Vagina (tissue), 2 donors: Measurements from ENCODE around the gene FAXDC2. TPM values are rescaled to one million over a fixed set of nuclear protein-coding genes. Genes with fewer than 3 reads are reported as not detected.

ENCODE experiments used
- DNase-seq, 2 donors: peaks; one replicate each; pipeline ENCODE4 v3.0.0-alpha.2; 2017; ENCODE audit errors: extremely low spot score in 2 of 2
- H3K27ac ChIP-seq: fragments of 200-600 bp; sonication (generic); one replicate; pipeline ENCODE4 v1.5.1; 2019
- H3K27me3 ChIP-seq: fragments of 200-600 bp; sonication (generic); one replicate; pipeline ENCODE4 v1.5.1; 2019
- H3K36me3 ChIP-seq, 2 donors: fragments of 200-600 bp; sonication (generic); one replicate each; pipeline ENCODE4 v1.5.1; 2017 to 2019
- H3K4me1 ChIP-seq: fragments of 200-600 bp; sonication (generic); one replicate; pipeline ENCODE4 v1.5.1; 2019
- H3K4me3 ChIP-seq, 2 donors: fragments of 200-600 bp; sonication (generic); 1 replicate in 1 of 2; 2 replicates in 1 of 2; pipeline ENCODE4 v1.5.1; 2016 to 2019
- H3K9me3 ChIP-seq: fragments of 200-600 bp; sonication (generic); one replicate; pipeline ENCODE4 v1.5.1; 2019
- POLR2A ChIP-seq, 2 donors: fragments of 450-650 bp; IDR thresholded peaks; one replicate each; pipeline ENCODE4 v1.6.1; 2017; ENCODE audit warnings: antibody characterized with exemption in 2 of 2, mild to moderate bottlenecking in 2 of 2, moderate library complexity in 2 of 2
- POLR2AphosphoS5 ChIP-seq, 2 donors: sonication (generic); formaldehyde crosslinking; IDR thresholded peaks; one replicate each; pipeline ENCODE4 v1.9.0; 2017; ENCODE audit warnings: antibody characterized with exemption in 2 of 2, mild to moderate bottlenecking in 2 of 2, low read depth in 1 of 2; ENCODE audit not compliant: insufficient read depth in 1 of 2
- intact Hi-C: fragments of 100-400 bp; cut with DNase I; formaldehyde crosslinking; loops from one replicate; pipeline ENCODE4 v1.15.1; 2023
- total RNA-seq: library from RNA; depleted of rRNA; stranded (reverse); fragments of >200 nt; gene quantifications from one replicate; pipeline ENCODE4 v1.2.3, GENCODE V29; 2016
- TF ChIP-seq, protein P1 (sequence below), 3 experiments: fragments of 450-650 bp in 2 of 3; fragments of 200-600 bp in 1 of 3; sonication (generic) in 1 of 3; IDR thresholded peaks; one replicate each; pipeline ENCODE4 v1.5.1; 2017 to 2019; ENCODE audit warnings: antibody characterized with exemption in 3 of 3, mild to moderate bottlenecking in 2 of 3, moderate library complexity in 2 of 3

Gene FAXDC2, protein sequence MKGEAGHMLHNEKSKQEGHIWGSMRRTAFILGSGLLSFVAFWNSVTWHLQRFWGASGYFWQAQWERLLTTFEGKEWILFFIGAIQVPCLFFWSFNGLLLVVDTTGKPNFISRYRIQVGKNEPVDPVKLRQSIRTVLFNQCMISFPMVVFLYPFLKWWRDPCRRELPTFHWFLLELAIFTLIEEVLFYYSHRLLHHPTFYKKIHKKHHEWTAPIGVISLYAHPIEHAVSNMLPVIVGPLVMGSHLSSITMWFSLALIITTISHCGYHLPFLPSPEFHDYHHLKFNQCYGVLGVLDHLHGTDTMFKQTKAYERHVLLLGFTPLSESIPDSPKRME
- 35.4 TPM for total RNA-seq

DNA sequence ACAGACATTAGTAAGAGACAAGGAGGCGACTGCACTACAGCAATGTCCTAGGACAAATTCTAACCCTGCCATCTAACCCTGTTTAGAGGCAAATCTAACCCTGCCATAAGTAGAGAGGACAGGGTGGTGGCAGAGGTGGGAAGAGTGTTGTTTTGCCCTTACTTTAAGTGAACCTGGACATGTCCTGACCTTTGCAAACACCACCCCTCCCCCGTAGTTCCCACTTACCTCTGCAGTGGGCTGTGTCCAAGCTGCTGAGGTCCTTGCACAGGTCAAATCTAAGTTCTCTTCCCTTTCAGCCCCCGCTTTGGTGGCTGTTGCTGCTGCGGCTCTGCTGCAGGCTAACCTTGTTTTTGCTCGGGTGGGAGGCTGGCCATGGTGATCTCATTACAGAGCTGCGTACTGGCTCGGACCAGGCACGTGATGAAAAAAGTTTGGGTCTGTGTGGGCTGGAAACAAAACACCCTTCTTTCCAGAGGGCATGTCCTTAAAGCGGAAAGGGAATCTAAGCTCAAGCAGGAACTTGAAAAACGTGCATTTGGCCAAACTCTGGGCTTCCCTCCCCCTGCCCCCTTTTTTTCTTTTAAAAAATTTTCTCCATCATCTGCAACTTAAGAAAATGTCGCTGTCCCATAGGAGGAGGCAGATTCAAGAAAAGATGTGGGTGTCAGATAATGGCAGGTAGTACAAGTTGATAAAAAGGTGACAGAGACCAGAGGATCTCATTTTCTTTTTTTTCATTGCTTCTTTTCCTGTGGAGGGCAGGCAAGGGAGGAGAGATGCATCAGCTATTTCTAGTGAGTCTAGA, at the start of gene FAXDC2:
FAXDC2 (minus strand) TSS at position 349 of the 808 bp plus-strand sequence. CDS start 12,425 bp downstream, outside the sequence.
- Histone ChIP-seq H3K27me3 (no peaks in the 10 kb centered on the region), H3K27ac (peak within 1 kb of the TSS; percentile 89), H3K4me3 (peak within 1 kb of the TSS; percentile 58 to 71), H3K9me3 (no peaks in the 10 kb centered on the region), H3K4me1 (peaks cover 48% of the 10 kb centered on the region), H3K36me3 (no peaks in the 10 kb centered on the region)
- intact Hi-C loops: no loop called here
- TF ChIP-seq, protein P1, sequence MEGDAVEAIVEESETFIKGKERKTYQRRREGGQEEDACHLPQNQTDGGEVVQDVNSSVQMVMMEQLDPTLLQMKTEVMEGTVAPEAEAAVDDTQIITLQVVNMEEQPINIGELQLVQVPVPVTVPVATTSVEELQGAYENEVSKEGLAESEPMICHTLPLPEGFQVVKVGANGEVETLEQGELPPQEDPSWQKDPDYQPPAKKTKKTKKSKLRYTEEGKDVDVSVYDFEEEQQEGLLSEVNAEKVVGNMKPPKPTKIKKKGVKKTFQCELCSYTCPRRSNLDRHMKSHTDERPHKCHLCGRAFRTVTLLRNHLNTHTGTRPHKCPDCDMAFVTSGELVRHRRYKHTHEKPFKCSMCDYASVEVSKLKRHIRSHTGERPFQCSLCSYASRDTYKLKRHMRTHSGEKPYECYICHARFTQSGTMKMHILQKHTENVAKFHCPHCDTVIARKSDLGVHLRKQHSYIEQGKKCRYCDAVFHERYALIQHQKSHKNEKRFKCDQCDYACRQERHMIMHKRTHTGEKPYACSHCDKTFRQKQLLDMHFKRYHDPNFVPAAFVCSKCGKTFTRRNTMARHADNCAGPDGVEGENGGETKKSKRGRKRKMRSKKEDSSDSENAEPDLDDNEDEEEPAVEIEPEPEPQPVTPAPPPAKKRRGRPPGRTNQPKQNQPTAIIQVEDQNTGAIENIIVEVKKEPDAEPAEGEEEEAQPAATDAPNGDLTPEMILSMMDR (IDR thresholded peaks at IDR 0.05): no peak
- TF ChIP-seq POLR2AphosphoS5 (IDR thresholded peaks at IDR 0.05; ENCODE audit: insufficient read depth in 1 of 2, low read depth in 1 of 2): peak; percentile 71 to 81
- peak in 1 of 2 donors; percentile 93 for DNase-seq

DNA sequence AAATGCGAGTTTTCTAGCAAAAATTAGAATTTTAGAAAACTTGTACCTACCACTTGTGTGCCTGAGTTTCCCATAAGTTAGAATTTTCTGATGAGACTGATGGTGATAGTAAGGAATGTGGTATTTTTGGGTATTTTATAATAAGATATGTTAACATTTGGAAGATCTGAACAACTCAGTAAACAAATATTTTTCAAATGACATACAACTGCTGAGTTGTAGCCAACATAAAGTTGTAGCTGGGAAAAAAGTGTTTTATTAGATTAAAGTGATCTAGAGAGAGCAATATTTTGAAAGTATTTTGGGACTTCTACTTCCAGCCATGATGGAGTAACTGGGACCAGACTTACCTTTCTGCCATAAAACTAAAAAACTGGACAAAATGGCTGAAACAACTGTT, 49.7 kb upstream of the FAXDC2 start:
- peak overlapping the region; percentile 52 for H3K27ac ChIP-seq
- no peaks in the 10 kb centered on the region for H3K27me3 ChIP-seq
- no peak for TF ChIP-seq POLR2AphosphoS5 (IDR thresholded peaks at IDR 0.05; ENCODE audit: insufficient read depth in 1 of 2, low read depth in 1 of 2)
- TF ChIP-seq POLR2A (IDR thresholded peaks at IDR 0.05): no peak
- TF ChIP-seq, protein P1 (IDR thresholded peaks at IDR 0.05): no peak
- H3K9me3 ChIP-seq: no peaks in the 10 kb centered on the region
- intact Hi-C loops: no loop called here
- no peak for DNase-seq
- H3K36me3 ChIP-seq: peaks cover 0 to 64% of the 10 kb centered on the region in 2 donors
- H3K4me3 ChIP-seq: no peak overlapping the region
- peaks cover 9% of the 10 kb centered on the region for H3K4me1 ChIP-seq

DNA sequence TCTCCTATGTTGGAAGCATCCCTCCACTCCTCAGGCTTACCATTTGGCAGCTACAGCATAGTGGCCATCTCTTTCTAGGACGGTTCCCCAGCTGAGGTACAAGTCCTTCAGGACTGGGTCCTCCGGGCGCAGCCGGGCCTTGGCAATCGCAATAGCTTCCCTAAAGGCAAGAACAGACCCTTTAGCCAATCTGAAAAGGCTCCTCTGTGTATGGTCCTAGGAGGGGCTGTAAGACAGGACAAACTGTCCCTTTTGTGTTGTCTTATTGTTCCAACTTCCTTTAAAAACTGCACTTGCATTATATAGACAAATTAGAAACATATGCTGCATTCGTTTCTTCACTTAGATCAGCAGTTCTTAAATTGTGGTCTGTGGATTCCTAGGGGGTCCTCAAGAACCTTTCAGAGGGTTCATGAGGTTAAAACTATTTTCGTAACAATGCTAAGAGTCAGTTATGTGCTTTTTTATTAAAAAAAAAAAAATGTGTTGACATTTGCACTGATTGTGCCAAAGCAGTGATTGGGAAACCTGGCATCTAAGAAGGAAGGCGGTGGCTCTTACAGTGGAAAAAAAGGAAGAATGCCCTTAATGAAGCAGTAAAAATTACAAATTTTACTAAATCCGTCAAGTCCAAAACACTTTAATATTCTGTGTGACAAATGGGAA, 48.9 kb upstream of the FAXDC2 start:
- H3K27ac ChIP-seq: peak overlapping the region; percentile 59
- no peaks in the 10 kb centered on the region for H3K9me3 ChIP-seq
- TF ChIP-seq POLR2A (IDR thresholded peaks at IDR 0.05) (no peak), POLR2AphosphoS5 (IDR thresholded peaks at IDR 0.05; ENCODE audit: insufficient read depth in 1 of 2, low read depth in 1 of 2) (no peak)
- TF ChIP-seq, protein P1 (IDR thresholded peaks at IDR 0.05): no peak
- peaks cover 0 to 59% of the 10 kb centered on the region in 2 donors for H3K36me3 ChIP-seq
- intact Hi-C loops: no loop called here
- no peak for DNase-seq
- no peak overlapping the region for H3K4me3 ChIP-seq
- no peaks in the 10 kb centered on the region for H3K27me3 ChIP-seq
- H3K4me1 ChIP-seq: peaks cover 9% of the 10 kb centered on the region

DNA sequence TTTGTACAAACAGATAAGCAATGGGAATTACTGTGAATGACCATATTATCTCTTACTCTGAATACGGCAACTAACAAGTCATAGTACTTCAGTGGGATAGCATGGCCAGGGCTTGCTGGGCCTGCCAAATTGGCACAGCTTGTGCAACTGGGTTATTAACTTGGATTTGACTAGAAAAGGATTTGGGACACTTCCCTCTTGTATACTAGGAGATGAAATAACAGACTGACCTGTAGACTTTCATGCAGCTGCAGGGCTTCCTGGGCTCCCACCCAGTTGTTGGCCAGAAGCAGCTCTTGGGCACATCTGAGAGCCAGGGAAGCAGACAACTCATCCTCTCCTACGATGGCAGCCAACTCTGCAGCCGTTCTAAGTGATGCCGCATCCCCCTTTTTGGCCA, 47.8 kb upstream of the FAXDC2 start:
- H3K27ac ChIP-seq: no peak overlapping the region
- no peak overlapping the region for H3K4me3 ChIP-seq
- H3K27me3 ChIP-seq: no peaks in the 10 kb centered on the region
- peaks cover 0 to 56% of the 10 kb centered on the region in 2 donors for H3K36me3 ChIP-seq
- no peaks in the 10 kb centered on the region for H3K9me3 ChIP-seq
- intact Hi-C loops: no loop called here
- TF ChIP-seq, protein P1 (IDR thresholded peaks at IDR 0.05): no peak
- TF ChIP-seq POLR2A (IDR thresholded peaks at IDR 0.05): no peak
- no peak for TF ChIP-seq POLR2AphosphoS5 (IDR thresholded peaks at IDR 0.05; ENCODE audit: insufficient read depth in 1 of 2, low read depth in 1 of 2)
- H3K4me1 ChIP-seq: peaks cover 9% of the 10 kb centered on the region
- DNase-seq: no peak
